GM21576 (cell line): ENCODE results near the gene CDC73.

Source experiments
- ATAC-seq: cut with Tn5 transposase; IDR thresholded peaks from one replicate; pipeline ENCODE4 v1.9.1; 2021; ENCODE audit warnings: mild to moderate bottlenecking, moderate library complexity; ENCODE audit not compliant: unreplicated experiment

Gene CDC73

GRCh38 chr1:193121616-193122593 lies at the start of gene CDC73:
CDC73 (plus strand) TSS chr1:193122031; CDS start chr1:193122201, 170 bp downstream.
- peak; percentile 92 for ATAC-seq

GRCh38 chr1:193077991-193078390 lies 43.8 kb upstream of the CDC73 start:
- ATAC-seq: no peak

- no peak for ATAC-seq
Observed at GRCh38 chr1:193079187-193079586, 42.6 kb upstream of the CDC73 start.

- ATAC-seq: peak; percentile 97
Observed at GRCh38 chr1:193083365-193084088, 38.3 kb upstream of the CDC73 start.

GRCh38 chr1:193085263-193085662 lies 36.6 kb upstream of the CDC73 start:
- no peak for ATAC-seq

GRCh38 chr1:193086342-193086741 lies 35.5 kb upstream of the CDC73 start:
- no peak for ATAC-seq

GRCh38 chr1:193087893-193088292 lies 33.9 kb upstream of the CDC73 start:
- no peak for ATAC-seq

- ATAC-seq: no peak
Observed at GRCh38 chr1:193090865-193091264, 31.0 kb upstream of the CDC73 start.

- ATAC-seq: no peak
Observed at GRCh38 chr1:193094112-193094511, 27.7 kb upstream of the CDC73 start.

- ATAC-seq: no peak
Observed at GRCh38 chr1:193102662-193103061, 19.2 kb upstream of the CDC73 start.

GRCh38 chr1:193103759-193104501 lies 17.9 kb upstream of the CDC73 start:
- no peak for ATAC-seq

GRCh38 chr1:193104502-193104906 lies 17.3 kb upstream of the CDC73 start:
- ATAC-seq: peak; percentile 35

- ATAC-seq: peak; percentile 91
Observed at GRCh38 chr1:193104907-193105820, 16.7 kb upstream of the CDC73 start, which contains the start of gene GLRX2. GLRX2 (minus strand) TSS chr1:193105414; CDS start chr1:193105382, 32 bp downstream.

GRCh38 chr1:193105821-193106177 lies 16.0 kb upstream of the CDC73 start:
- ATAC-seq: no peak

GRCh38 chr1:193108471-193108870 lies 13.4 kb upstream of the CDC73 start:
- no peak for ATAC-seq

- ATAC-seq: no peak
Observed at GRCh38 chr1:193109619-193110018, 12.2 kb upstream of the CDC73 start.

GRCh38 chr1:193110246-193110645 lies 11.6 kb upstream of the CDC73 start:
- no peak for ATAC-seq

GRCh38 chr1:193110864-193111263 lies 11.0 kb upstream of the CDC73 start:
- no peak for ATAC-seq

- no peak for ATAC-seq
Observed at GRCh38 chr1:193111641-193112090, 10.2 kb upstream of the CDC73 start.
